Cardiac muscle cell (in vitro differentiated cells and primary cell): Measurements from ENCODE around the gene SEMA4G. TPM values are rescaled to one million over a fixed set of nuclear protein-coding genes. Genes with fewer than 3 reads are reported as not detected.

Source experiments
- DNase-seq, 2 donors: peaks; one replicate each; pipeline versions ENCODE4 v3.0.0 to v3.0.0-alpha.2; 2010 to 2017; ENCODE audit warnings: low read depth in 1 of 2, low spot score in 1 of 2
- H3K27ac ChIP-seq: fragments of 200-600 bp; sonication (generic); 2 replicates; pipeline ENCODE4 v1.5.1; 2016
- H3K27me3 ChIP-seq: fragments of 200-600 bp; sonication (generic); 2 replicates; pipeline ENCODE4 v1.6.0; 2016; ENCODE audit warnings: control low read depth
- H3K36me3 ChIP-seq: fragments of 200-600 bp; sonication (generic); 2 replicates; pipeline ENCODE4 v1.5.1; 2016; ENCODE audit warnings: control low read depth
- H3K4me1 ChIP-seq: fragments of 200-600 bp; sonication (generic); 2 replicates; pipeline ENCODE4 v1.8.1; 2017; ENCODE audit warnings: low read depth, mild to moderate bottlenecking, mixed run types
- H3K4me3 ChIP-seq: fragments of 200-600 bp; sonication (generic); 2 replicates; pipeline ENCODE4 v1.5.1; 2016; ENCODE audit warnings: mild to moderate bottlenecking
- H3K9me3 ChIP-seq: fragments of 200-600 bp; sonication (generic); 2 replicates; pipeline ENCODE4 v1.5.1; 2017; ENCODE audit warnings: low read depth, mild to moderate bottlenecking, control low read depth
- CTCF ChIP-seq: IDR thresholded peaks from 2 replicates; pipeline ENCODE4 v1.5.1; 2012; ENCODE audit warnings: low read depth, mild to moderate bottlenecking, low read length
- polyA plus RNA-seq: library from polyadenylated mRNA; unstranded; fragments of >200 nt; fragmentation: Nextera tagmentation; extraction: Ambion mirVana; gene quantifications from 2 replicates; pipeline ENCODE4 v1.2.1, GENCODE V29; 2016
- total RNA-seq: library from RNA; depleted of rRNA; stranded (reverse); fragments of >200 nt; gene quantifications from 2 replicates; pipeline ENCODE4 v1.2.3, GENCODE V29; 2016

The SEMA4G gene
- total and polyA plus RNA-seq, 2 experiments from 2014 or later = 7.0 to 18.1 TPM

GRCh38 chr10:100995181-100995580, 25.9 kb downstream of the SEMA4G start:
- Histone ChIP-seq H3K27me3 (no peaks in the 10 kb centered on the region), H3K9me3 (no peaks in the 10 kb centered on the region), H3K4me3 (no peak overlapping the region), H3K36me3 (peaks cover 11% of the 10 kb centered on the region), H3K27ac (no peak overlapping the region), H3K4me1 (peaks cover 4% of the 10 kb centered on the region)
- DNase-seq = no peak
- no peak for TF ChIP-seq CTCF

- DNase-seq = peak in 1 of 2 donors; percentile 74
- Histone ChIP-seq H3K36me3 (no peaks in the 10 kb centered on the region), H3K27ac (peak overlapping the region; percentile 99), H3K4me1 (peaks cover 14% of the 10 kb centered on the region), H3K27me3 (no peaks in the 10 kb centered on the region), H3K4me3 (peak overlapping the region; percentile 73), H3K9me3 (no peaks in the 10 kb centered on the region)
- TF ChIP-seq CTCF = no peak
Measured at GRCh38 chr10:100996678-100997359, 27.5 kb downstream of the SEMA4G start.

GRCh38 chr10:100997360-100998182, 28.3 kb downstream of the SEMA4G start:
- peak; percentile 93 for TF ChIP-seq CTCF
- Histone ChIP-seq H3K9me3 (no peaks in the 10 kb centered on the region), H3K36me3 (no peaks in the 10 kb centered on the region), H3K27ac (peak overlapping the region; percentile 99), H3K27me3 (no peaks in the 10 kb centered on the region), H3K4me3 (peak overlapping the region; percentile 73), H3K4me1 (peaks cover 14% of the 10 kb centered on the region)
- peak; percentile 84 to 86 for DNase-seq

- peaks cover 14% of the 10 kb centered on the region for H3K4me1 ChIP-seq
- no peaks in the 10 kb centered on the region for H3K27me3 ChIP-seq
- peak overlapping the region; percentile 99 for H3K27ac ChIP-seq
- peak; percentile 89 for DNase-seq
- peaks cover 5% of the 10 kb centered on the region for H3K36me3 ChIP-seq
- no peak for TF ChIP-seq CTCF
- H3K4me3 ChIP-seq = peak overlapping the region; percentile 73
- H3K9me3 ChIP-seq = no peaks in the 10 kb centered on the region
Measured at GRCh38 chr10:100998183-100998990, 29.1 kb downstream of the SEMA4G start.

- Histone ChIP-seq H3K4me1 (peaks cover 14% of the 10 kb centered on the region), H3K27ac (peak overlapping the region; percentile 99), H3K27me3 (no peaks in the 10 kb centered on the region), H3K9me3 (no peaks in the 10 kb centered on the region), H3K36me3 (peaks cover 12% of the 10 kb centered on the region), H3K4me3 (peak overlapping the region; percentile 73)
- TF ChIP-seq CTCF = peak; percentile 78
- DNase-seq = peak; percentile 84 to 86
Measured at GRCh38 chr10:100998991-100999741, 29.9 kb downstream of the SEMA4G start.
